Choroid plexus epithelial cell (primary cell): Measurements from ENCODE around the gene ITGA7.
A peak's percentile ranks its signal among the peaks of the same experiment; 100 is the strongest.

ENCODE experiments used
- DNase-seq: peaks from one replicate; pipeline ENCODE4 v3.0.0-alpha.2; 2010; ENCODE audit warnings: low read depth
- H3K4me3 ChIP-seq: 2 replicates; pipeline ENCODE4 v1.5.1; 2011; ENCODE audit warnings: low read depth, mild to moderate bottlenecking, control low read depth, low read length, moderate library complexity
- TF ChIP-seq, protein P1 (sequence below): conservative IDR thresholded peaks from 2 replicates; pipeline ENCODE4 v1.5.1; 2011; ENCODE audit warnings: low read depth, mild to moderate bottlenecking, control low read depth, inconsistent platforms, low read length, moderate library complexity

The ITGA7 gene

DNA sequence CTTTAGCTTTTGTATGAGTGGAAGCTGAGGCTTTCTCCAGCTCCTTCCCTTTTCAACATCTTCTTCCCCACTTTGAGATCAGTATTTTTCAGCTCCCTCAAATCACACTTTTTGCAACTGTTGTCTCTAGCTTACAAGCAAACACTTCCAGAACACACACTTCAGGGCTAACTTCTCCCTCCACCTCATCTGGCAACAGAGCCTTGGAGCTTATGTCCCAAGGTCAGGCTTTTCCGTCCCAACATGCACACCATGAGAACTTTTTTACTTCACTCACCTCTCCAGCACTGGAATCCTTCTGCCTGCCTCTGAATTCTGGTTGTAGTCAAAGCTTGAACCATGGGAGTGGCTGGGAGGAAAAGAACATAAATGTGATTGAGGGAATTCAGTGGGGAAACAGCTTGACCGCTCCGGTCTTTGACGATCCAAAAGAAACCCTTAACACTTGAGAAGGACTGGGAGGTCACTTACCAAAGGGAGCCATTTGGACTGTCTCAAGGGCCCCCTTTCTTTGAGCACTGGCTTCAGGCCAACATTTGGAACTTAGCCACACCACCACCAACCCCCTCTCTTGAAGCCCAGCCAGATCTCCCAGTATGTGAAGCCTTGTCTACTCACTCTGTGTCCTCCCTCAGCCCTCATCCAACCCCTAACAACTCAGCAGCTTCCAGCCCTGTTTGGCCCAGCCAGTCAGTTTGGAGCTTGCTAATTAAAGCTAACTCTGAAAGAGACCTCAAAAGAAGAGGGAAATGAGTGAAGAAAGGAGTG is 4.3 kb upstream of the ITGA7 start:
- DNase-seq, result no peak
- TF ChIP-seq, protein P1, sequence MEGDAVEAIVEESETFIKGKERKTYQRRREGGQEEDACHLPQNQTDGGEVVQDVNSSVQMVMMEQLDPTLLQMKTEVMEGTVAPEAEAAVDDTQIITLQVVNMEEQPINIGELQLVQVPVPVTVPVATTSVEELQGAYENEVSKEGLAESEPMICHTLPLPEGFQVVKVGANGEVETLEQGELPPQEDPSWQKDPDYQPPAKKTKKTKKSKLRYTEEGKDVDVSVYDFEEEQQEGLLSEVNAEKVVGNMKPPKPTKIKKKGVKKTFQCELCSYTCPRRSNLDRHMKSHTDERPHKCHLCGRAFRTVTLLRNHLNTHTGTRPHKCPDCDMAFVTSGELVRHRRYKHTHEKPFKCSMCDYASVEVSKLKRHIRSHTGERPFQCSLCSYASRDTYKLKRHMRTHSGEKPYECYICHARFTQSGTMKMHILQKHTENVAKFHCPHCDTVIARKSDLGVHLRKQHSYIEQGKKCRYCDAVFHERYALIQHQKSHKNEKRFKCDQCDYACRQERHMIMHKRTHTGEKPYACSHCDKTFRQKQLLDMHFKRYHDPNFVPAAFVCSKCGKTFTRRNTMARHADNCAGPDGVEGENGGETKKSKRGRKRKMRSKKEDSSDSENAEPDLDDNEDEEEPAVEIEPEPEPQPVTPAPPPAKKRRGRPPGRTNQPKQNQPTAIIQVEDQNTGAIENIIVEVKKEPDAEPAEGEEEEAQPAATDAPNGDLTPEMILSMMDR, result no peak
- no peak overlapping the region for H3K4me3 ChIP-seq

DNA sequence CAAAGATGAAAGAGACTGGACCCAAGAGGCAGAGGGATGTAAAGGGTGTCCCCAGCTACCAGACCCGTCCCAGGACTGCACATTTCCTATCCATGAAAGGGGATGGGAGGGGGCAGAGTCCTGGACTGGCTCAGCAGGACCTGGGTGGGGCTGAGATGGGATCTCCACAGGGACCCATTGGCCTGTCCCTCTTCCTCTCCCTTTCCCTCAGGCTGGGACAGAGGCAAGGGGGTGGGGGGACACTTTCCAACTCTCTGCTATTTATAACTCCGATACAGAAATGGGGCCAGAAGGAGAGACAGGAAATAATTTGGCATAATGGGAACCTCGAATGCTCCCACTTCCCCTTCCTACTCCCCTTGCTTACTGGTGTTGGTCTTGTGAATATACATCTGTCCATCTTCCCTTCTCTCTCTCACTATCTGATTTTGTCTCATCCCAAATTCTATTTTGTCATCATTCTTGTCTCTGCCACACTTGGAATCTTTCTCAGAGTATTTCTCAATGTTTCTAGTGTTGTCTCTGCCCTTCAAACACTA is 1.1 kb upstream of the ITGA7 start:
- no peak for DNase-seq
- TF ChIP-seq, protein P1, result no peak
- H3K4me3 ChIP-seq, result no peak overlapping the region

DNA sequence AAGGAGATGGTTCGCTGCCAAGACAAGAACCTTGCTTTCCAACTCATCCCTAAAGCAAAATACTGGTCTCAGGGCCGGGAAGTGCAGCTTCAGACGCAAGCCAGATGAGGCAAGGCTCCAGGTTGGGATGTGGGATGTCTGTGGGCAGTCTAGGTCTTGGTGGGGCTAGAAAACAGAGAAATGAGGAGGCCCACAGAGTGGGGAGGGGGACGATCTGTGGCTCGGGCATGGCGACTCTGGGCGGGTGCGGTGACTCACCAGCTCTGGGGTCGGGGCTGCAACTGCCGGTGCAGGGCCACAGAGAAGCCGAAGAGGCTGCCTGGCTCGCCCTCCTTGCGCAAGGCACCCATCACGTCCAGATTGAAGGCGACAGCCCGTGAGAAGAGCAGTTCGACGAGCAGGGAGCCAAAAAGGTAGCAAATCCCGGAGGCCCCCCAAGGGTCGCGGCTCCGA is 459 bp downstream of the ITGA7 start:
- peak overlapping the region; percentile 38 for H3K4me3 ChIP-seq
- DNase-seq, result no peak
- TF ChIP-seq, protein P1, result no peak

DNA sequence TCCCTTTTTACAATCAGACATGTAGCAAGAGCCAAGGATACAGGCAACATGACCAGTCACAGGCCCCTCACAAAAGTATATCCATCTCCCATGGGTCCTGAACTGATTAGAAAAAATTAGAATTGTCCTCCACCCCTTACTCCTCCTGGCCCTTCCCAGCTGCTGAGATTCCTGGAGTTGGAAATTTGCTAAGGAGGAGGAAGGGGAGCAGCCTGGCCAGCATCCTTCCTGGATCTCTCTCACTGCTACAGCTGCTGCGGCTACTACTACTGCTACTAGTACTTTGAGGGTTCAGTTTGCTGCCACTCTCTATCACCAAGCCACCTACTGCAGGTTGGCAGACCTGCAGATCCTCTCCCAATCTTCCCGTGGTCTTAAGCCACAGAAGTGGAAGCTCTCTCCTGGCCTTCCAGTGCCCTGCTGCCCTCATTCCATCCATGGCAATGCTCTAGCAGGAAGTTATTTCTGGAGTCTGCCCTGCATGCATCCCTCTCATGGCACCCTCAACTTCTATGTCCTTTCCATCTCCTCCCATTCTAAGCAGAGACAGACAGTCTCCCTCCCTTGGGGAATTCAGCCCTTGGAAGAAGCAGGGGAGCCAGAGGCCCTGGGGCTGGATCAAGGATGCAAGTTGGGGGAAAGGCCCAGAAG is 1.0 kb downstream of the ITGA7 start:
- TF ChIP-seq, protein P1, result no peak
- no peak overlapping the region for H3K4me3 ChIP-seq
- DNase-seq, result no peak

DNA sequence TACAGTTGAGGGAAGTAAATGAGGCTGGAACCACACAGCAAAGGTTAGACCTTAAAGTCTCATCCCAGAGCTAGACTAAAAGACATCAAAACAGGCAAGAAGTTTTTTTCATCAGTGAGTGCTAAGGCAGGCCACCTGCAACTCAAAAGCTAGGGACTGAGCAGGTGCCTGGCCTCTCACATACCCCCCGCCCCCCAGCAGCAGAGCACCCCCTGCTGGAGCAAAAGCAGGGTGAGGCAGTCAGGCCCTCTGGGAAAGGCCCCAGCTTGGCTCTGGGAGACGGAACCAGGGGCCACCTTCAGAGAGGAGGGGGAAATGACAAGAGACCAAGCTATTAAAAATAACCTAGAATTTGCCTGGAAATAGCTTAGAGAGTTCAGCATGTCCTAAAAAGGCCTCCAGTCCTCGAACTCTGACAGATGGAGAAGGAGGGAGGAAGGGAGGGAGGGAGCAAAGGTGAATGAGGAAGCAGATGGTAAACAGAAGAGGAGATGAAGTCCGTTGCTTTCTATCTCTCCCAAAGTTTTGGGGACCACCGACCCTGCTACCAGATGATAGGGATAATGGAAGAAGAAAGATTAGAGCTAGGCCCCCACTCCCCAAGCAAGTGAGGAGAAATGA is 1.8 kb downstream of the ITGA7 start:
- H3K4me3 ChIP-seq, result no peak overlapping the region
- DNase-seq, result no peak
- TF ChIP-seq, protein P1, result peak; percentile 41

DNA sequence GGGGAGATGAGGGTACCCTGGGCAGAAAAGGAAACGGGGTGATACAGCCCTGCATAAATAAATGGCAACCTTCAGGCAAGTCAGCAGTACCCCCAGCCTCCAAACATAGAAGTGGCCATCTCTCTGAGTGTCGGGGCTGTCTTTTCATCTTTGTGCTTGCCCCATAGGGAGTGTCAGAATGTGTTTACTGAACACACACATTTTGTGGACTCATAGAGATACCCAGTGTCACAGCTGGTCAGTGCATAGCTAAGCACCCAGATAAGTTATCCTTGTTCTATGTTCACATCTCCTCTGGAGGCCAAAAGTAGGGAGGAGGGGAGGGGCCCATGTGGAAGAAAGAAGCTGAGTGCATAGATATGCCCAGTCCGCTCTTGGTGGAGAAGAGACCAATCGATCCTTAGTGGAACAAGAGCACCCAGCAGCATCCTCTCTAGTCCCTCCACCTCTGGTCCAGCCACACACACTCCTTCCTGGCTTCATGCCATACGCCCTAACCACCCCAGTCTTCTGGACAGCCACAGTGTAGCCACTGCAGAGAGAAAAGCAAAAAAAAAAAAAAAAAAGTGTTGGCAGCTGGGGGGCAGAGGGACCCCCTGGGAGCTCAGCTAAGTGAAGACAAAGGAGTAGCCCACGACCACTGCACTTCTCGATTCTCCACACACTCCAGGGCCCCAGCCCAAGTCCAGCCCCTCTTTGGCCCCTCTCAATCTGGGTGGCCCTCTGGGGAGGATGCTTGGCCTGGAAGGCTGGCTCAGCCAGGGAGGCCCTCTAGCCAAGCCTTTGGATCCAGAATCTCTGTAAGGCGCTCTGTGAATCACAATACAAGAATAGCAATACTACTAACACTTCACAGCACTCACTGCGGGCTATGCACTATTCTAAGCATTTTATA is 2.6 kb downstream of the ITGA7 start:
- no peak for DNase-seq
- no peak overlapping the region for H3K4me3 ChIP-seq
- TF ChIP-seq, protein P1, result no peak
